Stimulated activated naive B cell treated with anti-CD40 and anti-IgM and Interleukin-4, amounts not matched to agents 10 μg/mL and 1 μg/mL and 100 μg/mL, for 72 hours (primary cell): ENCODE data around the gene BGN.

Experiments
- ATAC-seq, 2 donors: fragments of 150-1000 bp; cut with Tn5 transposase; replicated peaks; 2 replicates each; pipeline ENCODE4 v1.10.0; 2021; ENCODE audit warnings: moderate library complexity in 1 of 2
- DNase-seq: peaks from one replicate; pipeline ENCODE4 v3.0.0; 2021
- H3K27ac Mint-ChIP-seq: one replicate; pipeline ENCODE4 v1.8.0; 2022; ENCODE audit warnings: mild to moderate bottlenecking, mixed read lengths
- H3K27me3 Mint-ChIP-seq, 2 donors: one replicate each; pipeline ENCODE4 v1.8.0; 2022; ENCODE audit warnings: mixed read lengths in 2 of 2
- H3K36me3 Mint-ChIP-seq, 2 donors: one replicate each; pipeline ENCODE4 v1.8.0; 2022; ENCODE audit warnings: mixed read lengths in 2 of 2, mild to moderate bottlenecking in 1 of 2
- H3K4me1 Mint-ChIP-seq, 2 donors: one replicate each; pipeline ENCODE4 v1.8.0; 2022; ENCODE audit warnings: mixed read lengths in 2 of 2, mild to moderate bottlenecking in 1 of 2
- H3K4me3 Mint-ChIP-seq, 2 donors: one replicate each; pipeline ENCODE4 v1.8.0; 2022; ENCODE audit warnings: mild to moderate bottlenecking in 2 of 2, mixed read lengths in 2 of 2, moderate library complexity in 1 of 2
- H3K9me3 Mint-ChIP-seq, 2 donors: one replicate each; pipeline ENCODE4 v1.8.0; 2022; ENCODE audit warnings: mixed read lengths in 2 of 2, mild to moderate bottlenecking in 1 of 2

The BGN gene

DNA sequence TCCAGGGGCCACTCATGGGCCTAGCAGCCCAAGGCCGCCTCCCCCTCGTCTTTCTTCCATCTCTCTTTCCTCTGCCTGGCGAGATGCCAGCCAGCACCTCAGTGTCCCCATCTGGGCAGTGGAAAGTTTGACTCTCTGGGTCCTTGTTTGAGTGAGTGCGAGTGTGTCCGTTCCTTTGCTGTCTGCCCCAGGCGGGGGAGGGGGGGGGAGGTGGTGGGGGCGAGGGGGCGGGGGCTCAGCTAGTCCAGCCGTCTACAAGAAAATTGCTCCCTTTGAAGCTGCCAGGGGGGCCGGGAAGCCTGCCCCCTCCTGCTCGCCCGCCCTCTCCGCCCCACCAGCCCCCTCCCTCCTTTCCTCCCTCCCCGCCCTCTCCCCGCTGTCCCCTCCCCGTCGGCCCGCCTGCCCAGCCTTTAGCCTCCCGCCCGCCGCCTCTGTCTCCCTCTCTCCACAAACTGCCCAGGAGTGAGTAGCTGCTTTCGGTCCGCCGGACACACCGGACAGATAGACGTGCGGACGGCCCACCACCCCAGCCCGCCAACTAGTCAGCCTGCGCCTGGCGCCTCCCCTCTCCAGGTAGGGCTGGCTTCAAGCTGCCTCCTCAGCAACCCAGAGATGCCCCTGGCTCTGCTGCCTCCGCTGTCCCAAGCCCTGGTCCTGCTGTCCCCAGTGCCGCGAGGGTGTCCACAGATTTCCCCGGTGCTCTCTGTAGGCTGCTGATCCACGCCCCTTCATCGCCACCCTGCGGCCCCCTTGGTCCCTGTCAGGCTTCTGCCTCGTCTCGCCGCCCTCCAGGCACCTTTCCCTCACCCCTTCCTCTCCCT lies at the start of gene BGN:
Gene BGN, plus strand, starts transcription at position 440 of the 821 bp plus-strand sequence. CDS start 9,652 bp downstream, outside the sequence.
- no peak within 1 kb of the TSS for H3K4me3 Mint-ChIP-seq
- peaks cover 11 to 28% of the 10 kb centered on the region in 2 donors for H3K27me3 Mint-ChIP-seq
- no peaks in the 10 kb centered on the region for H3K9me3 Mint-ChIP-seq
- ATAC-seq (peak in 1 of 2 donors; percentile 25), DNase-seq (no peak)
- H3K36me3 Mint-ChIP-seq: no peaks in the 10 kb centered on the region
- no peak within 1 kb of the TSS for H3K27ac Mint-ChIP-seq
- H3K4me1 Mint-ChIP-seq: peaks cover 0 to 6% of the 10 kb centered on the region in 2 donors

DNA sequence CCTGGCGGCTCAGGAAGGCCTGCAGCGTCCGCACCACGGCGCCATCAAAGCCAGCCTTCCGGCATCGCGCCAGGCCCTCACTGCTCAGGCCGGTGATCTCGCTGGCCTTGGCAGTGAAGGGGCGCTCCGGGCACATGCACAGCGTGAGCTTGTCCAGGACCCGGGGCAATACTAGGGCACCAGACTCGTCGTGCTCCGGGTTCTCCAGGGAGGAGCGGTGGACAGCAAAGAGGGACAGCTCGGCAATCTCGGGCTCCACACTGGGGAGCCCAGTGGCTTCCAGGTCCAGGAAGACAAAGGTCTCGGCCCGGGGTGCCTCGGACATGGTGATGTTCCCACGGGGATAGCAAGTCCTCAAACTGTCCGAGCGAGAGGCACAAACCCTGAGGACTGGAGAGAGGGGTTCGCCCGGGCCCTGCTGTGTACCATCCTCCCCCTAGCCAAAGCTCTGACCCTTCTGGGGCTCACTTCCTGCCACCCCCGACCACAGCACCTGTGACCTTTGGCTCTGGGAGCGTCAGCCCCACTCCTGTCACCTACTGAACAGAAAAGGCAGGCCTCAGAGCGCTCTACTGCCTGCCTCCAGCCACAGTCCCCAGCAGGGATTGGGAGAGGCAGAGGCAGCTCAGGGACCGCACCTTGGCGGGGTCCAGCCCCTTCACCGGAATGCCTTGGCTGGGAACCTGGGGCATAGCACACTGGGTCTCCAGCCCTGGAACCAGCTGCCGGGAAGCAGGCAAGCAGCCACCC lies 49.5 kb upstream of the BGN start:
- DNase-seq: no peak
- Mint-ChIP-seq H3K36me3 (peaks cover 8 to 10% of the 10 kb centered on the region in 2 donors), H3K27me3 (no peaks in the 10 kb centered on the region), H3K4me3 (no peak overlapping the region), H3K4me1 (no peaks in the 10 kb centered on the region), H3K9me3 (no peaks in the 10 kb centered on the region), H3K27ac (no peak overlapping the region)
- no peak for ATAC-seq

DNA sequence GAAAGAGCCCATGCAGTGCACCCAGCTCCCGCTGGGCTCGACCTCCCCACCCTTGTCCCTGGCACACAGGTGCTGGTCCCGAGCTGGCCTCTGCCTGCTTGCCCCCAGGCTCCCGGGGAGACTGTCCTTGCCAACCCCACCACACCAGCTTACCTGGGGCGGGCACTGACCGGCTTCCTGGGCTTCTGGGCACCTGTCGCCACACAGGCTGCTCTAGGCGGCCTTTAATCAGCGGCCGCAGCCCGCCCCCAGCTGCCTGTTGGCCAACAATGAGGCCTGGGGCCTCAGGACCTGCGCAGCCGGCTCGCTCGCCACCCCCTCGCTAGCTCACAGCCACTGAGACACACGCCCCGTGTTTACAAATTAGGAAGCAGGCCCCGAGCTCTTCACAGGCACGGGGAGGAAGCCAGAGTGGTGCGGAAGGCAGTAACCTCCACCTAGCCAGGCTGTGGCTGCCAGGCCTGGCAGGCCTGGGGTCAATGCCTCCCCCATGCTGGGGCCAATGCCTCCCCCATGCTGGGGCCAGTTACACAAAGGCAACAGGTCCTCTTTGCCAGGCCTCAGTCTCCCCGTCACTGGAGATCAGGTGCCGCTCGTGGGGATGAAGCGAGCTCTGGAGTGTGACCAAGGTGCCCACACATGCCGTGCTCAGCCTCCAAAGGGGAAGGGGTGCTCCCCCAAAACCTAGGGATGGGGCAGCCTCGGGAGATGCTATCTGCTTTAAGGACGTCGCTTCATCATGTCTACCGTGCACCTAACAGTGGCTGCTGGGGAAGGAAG lies 48.7 kb upstream of the BGN start, which contains the start of gene TREX2:
Gene TREX2, minus strand, starts transcription at position 201 of the 780 bp plus-strand sequence. CDS start 626 bp downstream, outside the sequence.
- no peak within 1 kb of the TSS for H3K4me3 Mint-ChIP-seq
- H3K4me1 Mint-ChIP-seq: no peaks in the 10 kb centered on the region
- H3K36me3 Mint-ChIP-seq: peaks cover 10% of the 10 kb centered on the region in 2 donors
- H3K9me3 Mint-ChIP-seq: no peaks in the 10 kb centered on the region
- ATAC-seq (no peak), DNase-seq (no peak)
- no peak within 1 kb of the TSS for H3K27ac Mint-ChIP-seq
- H3K27me3 Mint-ChIP-seq: no peaks in the 10 kb centered on the region

DNA sequence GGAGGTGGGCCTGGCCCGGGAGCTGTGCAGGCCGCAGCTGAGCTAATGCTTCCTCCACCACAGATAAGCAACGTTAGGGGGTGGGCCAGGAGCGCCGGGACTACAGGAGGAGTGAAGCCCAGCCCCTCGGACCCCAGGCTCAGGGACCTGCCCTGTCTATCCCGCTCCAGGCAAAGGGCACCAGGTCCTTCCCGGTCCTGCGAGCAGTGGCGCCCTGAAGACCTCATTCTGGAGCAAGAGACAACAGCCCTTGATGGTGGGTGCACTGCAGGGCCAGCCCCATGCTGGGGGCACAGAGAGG lies 48.2 kb upstream of the BGN start:
- DNase-seq (no peak), ATAC-seq (no peak)
- Mint-ChIP-seq H3K4me1 (no peaks in the 10 kb centered on the region), H3K9me3 (no peaks in the 10 kb centered on the region), H3K27me3 (no peaks in the 10 kb centered on the region), H3K36me3 (peaks cover 10 to 12% of the 10 kb centered on the region in 2 donors), H3K4me3 (no peak overlapping the region), H3K27ac (no peak overlapping the region)

DNA sequence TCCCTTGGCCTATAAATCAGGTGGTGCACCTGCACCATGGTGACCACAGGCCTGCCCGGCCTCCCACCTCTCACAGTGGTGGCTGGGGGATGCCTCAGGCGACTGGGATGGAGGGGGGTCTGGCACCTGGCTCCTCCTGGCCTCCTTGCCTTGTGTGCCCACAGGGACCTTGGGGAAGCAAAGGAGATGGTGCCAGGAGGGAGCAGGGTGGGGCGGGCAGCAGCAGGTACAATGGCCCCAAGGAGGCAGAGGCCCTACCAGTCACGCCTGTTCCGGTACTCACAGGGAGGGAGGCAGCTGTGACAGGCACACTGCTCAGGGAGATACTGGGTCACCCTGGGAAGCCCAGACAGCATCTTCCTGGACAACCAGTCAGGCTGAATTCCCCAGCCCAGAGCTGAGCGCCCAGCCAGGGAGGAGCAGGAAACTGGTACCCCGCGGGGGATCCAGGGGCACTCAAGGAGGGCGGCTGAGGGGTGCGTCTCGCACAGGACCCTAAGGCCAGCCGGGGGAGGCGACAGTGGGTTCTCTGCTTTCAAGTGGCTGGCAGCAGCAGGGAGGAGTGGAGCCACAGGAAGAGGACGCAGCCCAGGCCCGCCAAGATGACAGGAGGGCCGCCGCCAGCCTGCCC lies 47.7 kb upstream of the BGN start:
- ATAC-seq (no peak), DNase-seq (no peak)
- no peaks in the 10 kb centered on the region for H3K27me3 Mint-ChIP-seq
- no peaks in the 10 kb centered on the region for H3K9me3 Mint-ChIP-seq
- H3K36me3 Mint-ChIP-seq: peaks cover 10 to 12% of the 10 kb centered on the region in 2 donors
- H3K4me1 Mint-ChIP-seq: no peaks in the 10 kb centered on the region
- H3K4me3 Mint-ChIP-seq: no peak overlapping the region
- no peak overlapping the region for H3K27ac Mint-ChIP-seq

DNA sequence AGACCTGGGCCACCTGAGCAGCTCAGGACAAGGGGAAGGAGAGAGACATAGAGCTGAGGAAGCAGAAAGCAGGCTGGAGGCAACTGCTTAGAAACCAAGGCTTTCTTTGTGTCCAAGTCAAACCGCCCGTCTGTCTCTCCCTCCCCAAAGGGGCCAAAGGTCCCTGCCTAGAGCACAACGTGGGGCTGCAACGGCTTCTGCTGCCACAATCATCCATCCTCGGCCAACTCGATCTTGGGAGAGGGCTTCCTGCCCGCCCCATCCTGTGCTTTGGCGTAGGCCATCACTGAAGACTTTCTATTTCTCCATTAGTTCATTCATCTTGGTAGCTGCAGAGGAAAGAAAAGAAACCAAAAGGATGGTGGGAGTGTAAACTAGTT lies 47.2 kb upstream of the BGN start:
- peaks cover 10 to 12% of the 10 kb centered on the region in 2 donors for H3K36me3 Mint-ChIP-seq
- ATAC-seq (no peak), DNase-seq (no peak)
- H3K4me1 Mint-ChIP-seq: no peaks in the 10 kb centered on the region
- no peak overlapping the region for H3K27ac Mint-ChIP-seq
- no peaks in the 10 kb centered on the region for H3K9me3 Mint-ChIP-seq
- no peaks in the 10 kb centered on the region for H3K27me3 Mint-ChIP-seq
- no peak overlapping the region for H3K4me3 Mint-ChIP-seq

DNA sequence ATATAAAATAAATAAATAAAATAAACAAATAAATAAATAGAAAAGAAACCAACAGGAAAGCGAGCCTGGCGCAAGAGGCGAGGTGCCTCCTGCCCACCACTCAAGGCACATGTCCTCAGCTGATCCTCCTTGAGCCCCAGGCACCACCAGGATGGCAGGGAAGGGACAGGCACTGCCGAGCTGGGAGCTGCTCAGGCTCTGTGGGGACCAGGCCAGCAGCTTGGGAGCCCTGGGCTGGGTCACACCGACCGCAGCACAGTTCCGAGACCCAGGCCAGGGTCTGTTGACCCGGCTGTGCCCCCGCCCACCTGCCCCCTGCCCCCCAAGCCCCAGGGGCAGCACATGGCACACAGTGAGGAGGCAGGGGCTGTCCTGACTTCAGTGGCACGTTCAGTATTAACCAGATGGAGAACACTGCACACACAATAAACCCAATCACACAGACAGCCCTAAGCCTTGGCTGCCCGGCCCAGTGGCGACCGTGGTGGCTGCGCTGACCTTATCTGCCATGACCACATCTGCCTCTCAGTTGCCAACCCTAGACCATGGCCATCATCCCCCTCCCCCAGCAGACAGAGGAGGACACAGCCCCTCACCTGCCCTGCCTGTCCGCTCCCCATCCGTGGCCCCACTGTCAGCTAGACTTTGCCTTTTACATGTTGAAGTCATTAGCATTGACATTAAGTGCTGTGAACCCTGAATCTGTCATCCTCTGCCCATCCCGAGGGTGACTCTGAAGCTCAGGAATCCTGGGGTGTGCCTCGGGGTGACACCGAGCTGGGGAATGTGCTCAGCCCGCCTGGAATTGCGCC lies 46.0 kb upstream of the BGN start:
- H3K4me3 Mint-ChIP-seq: no peak overlapping the region
- no peak overlapping the region for H3K27ac Mint-ChIP-seq
- no peaks in the 10 kb centered on the region for H3K4me1 Mint-ChIP-seq
- no peak for ATAC-seq
- no peak for DNase-seq
- peaks cover 12 to 14% of the 10 kb centered on the region in 2 donors for H3K36me3 Mint-ChIP-seq
- no peaks in the 10 kb centered on the region for H3K9me3 Mint-ChIP-seq
- H3K27me3 Mint-ChIP-seq: no peaks in the 10 kb centered on the region

DNA sequence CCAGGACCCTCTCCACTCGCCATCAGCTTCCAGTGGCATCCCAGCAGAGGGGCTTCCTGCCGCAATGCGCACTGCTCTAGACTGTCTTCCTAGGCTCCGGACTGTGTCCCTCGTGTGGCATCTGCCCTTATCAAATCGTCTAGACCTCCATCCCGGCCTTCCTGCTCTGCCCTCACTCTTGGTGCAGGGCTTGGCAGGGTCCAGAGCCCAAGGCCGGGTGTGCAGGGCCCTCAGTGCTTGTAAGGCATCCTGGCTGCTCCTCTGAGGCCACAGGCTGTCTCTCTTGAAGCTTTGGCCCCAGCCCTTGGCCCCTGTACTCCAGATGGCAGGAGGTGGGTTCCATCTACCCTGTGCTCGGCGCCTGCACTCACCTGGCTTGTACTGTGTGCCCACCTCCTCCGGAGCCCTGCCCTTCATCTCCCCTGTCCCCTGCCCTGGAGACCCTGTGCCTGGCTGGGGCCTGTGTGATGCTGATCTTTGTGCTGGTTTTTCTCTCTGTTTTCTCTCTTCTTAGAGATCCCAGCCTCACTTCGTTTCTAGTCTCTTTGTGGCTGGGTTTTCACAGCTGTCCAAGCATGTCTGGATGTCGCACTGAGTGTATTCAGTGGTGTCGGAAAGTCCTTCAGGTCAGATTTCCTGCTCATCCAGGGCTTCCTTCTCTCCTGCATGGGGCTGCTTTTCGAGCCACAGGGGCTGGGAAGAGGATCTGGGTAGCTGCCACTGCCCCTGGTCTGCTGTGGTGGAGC lies 45.2 kb upstream of the BGN start:
- ATAC-seq: no peak

DNA sequence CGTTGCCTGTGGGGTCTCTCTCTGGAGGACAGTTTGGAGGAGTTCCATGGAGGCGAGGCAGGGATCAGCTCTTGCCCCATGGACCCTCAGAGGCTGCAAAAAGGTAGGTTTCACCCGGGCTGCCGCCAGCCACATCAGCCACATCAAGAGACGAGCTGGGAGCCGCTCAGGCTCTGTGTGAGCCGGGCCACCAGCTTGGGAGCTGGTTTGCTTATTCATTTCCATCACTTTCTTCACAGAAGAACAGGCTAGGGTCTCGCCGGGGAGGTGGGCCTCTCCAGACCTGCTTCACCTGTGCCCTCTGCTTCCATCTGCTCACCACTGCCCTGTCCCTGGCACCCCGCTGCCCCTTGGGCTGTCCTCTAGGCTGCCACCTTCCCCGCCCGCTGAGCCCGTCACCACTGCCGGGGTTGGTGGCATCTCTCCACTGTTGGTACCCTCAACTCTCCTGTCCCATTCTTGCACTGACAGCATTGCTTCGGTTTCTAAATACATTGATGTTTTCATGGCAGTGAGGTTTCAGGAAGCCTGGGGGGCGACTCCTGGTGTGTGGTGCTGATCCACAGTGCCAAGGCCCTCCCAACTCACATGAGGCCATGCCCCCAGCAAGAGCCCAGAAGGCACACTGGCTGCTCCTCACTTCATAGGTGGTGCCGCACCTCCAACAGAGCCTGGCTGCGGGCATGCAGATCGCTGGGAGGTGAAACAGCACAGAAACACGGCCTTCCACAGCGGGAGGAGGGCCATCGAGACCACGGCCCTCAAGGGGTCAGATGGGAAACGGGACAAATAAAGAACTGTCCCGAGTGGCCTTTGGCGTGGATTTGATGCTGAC lies 44.4 kb upstream of the BGN start:
- H3K9me3 Mint-ChIP-seq: no peaks in the 10 kb centered on the region

More for the DNA sequence above, 45.2 kb upstream of the BGN start:
- no peaks in the 10 kb centered on the region for H3K4me1 Mint-ChIP-seq
- no peaks in the 10 kb centered on the region for H3K27me3 Mint-ChIP-seq
- H3K4me3 Mint-ChIP-seq: no peak overlapping the region
- DNase-seq: no peak
- H3K36me3 Mint-ChIP-seq: peaks cover 12 to 15% of the 10 kb centered on the region in 2 donors
- H3K9me3 Mint-ChIP-seq: no peaks in the 10 kb centered on the region
- H3K27ac Mint-ChIP-seq: no peak overlapping the region

DNA sequence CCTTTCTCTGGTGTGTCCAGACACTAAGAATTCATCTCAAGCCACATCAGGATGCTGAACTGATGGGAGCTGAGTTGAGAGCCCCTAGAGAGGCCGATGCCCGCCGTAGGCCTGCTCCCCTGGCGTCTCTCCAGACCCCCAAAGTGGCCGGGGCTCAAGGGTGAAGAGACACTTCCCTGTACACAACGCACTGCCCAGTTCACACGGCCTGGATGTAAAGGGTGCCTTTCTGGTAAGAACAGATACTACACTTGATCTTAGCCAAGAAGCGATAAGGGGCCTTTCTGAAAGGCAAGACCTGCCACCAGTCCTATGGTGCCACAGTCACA lies 43.9 kb upstream of the BGN start:
- Mint-ChIP-seq H3K27ac (no peak overlapping the region), H3K36me3 (peaks cover 11 to 15% of the 10 kb centered on the region in 2 donors), H3K27me3 (no peaks in the 10 kb centered on the region), H3K9me3 (no peaks in the 10 kb centered on the region), H3K4me1 (no peaks in the 10 kb centered on the region), H3K4me3 (no peak overlapping the region)
- DNase-seq: no peak
- no peak for ATAC-seq

More for the DNA sequence above, 44.4 kb upstream of the BGN start:
- H3K27ac Mint-ChIP-seq: no peak overlapping the region
- no peak for DNase-seq
- H3K4me1 Mint-ChIP-seq: no peaks in the 10 kb centered on the region
- no peaks in the 10 kb centered on the region for H3K27me3 Mint-ChIP-seq
- H3K36me3 Mint-ChIP-seq: peaks cover 11 to 15% of the 10 kb centered on the region in 2 donors
- no peak for ATAC-seq
- H3K4me3 Mint-ChIP-seq: no peak overlapping the region

DNA sequence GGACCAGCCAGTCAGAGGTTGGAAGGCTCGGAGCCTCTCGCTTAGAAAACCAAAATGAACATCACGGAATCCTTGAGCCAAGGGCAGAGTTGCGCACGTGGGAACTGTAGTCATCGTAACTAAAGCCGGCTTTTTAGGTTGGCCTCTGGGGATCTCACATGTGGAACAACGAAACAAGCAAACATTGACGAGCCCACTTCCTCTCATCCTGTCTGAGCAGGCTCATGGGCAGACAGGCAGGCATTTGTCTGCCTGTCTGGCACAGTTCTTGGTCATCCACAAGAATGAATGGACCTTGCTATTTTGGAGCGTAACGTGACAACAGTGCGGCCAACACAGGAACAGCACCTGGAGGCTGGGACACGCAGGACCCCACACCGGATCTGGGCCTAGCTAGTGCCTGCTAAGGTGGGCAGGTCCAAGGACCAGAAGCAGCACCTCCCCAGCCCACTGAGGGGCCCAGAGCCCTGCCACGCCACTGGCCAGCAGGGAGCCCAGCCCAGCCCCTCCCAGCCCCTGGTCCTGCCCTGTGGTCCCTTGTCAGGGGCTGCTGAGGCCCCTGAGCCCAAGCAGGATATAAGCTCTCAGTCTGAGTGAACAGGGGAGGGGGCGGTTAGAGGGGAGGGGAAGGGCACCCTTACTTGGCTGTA lies 39.8 kb upstream of the BGN start:
- Mint-ChIP-seq H3K9me3 (no peaks in the 10 kb centered on the region), H3K4me1 (no peaks in the 10 kb centered on the region), H3K27me3 (no peaks in the 10 kb centered on the region), H3K36me3 (peaks cover 15 to 18% of the 10 kb centered on the region in 2 donors), H3K4me3 (no peak overlapping the region), H3K27ac (no peak overlapping the region)
- ATAC-seq (no peak), DNase-seq (no peak)

DNA sequence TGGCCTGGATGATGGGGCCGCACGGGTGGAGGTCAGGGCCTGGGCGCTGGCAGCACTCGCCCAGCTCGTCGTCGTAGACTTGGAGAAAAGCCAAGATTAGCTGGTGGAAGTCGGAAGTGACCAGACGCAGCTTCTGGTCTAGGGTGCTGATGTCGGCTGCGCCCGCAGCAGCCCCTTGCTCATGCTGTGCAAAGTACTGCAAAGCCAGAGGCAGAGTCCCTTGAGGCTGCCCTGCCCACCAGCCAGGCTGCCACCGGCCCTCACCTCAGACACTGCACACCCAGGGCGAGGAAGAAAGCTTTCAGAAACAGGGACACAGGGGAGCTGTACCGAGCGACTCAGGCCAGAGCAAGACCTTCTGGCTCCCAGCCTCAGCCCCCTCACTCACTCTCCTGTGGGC lies 39.2 kb upstream of the BGN start:
- Mint-ChIP-seq H3K36me3 (peaks cover 14 to 17% of the 10 kb centered on the region in 2 donors), H3K4me1 (no peaks in the 10 kb centered on the region), H3K9me3 (no peaks in the 10 kb centered on the region), H3K4me3 (no peak overlapping the region), H3K27ac (no peak overlapping the region), H3K27me3 (no peaks in the 10 kb centered on the region)
- ATAC-seq (no peak), DNase-seq (no peak)
